ENCODE results near the gene ZGRF1. TPM values are rescaled to one million over a fixed set of nuclear protein-coding genes. Genes with fewer than 3 reads are reported as not detected.
"Not testable (repeated sequence)": the region's sequence is repeated elsewhere in the genome, so short reads cannot be mapped to it uniquely, and the experiment has no call there.

ZGRF1 gene
- total RNA-seq, 1 donor from 2014 or later, result 13.0 TPM

GRCh38 chr4:112510291-112511092 lies 126.2 kb downstream of the ZGRF1 start:
- Histone ChIP-seq H3K4me3 (ENCODE audit: low read length in 3 of 3) (peak overlapping the region; percentile 38 to 51 (median 45)), H3K27me3 (ENCODE audit: control insufficient read depth in 3 of 3, insufficient read depth in 3 of 3, low read length in 3 of 3) (peaks cover 70 to 80% (median 75%) of the 10 kb centered on the region in 3 donors), H3K4me1 (ENCODE audit: control insufficient read depth in 3 of 3, insufficient read depth in 3 of 3, low read length in 3 of 3) (peaks cover 21 to 25% (median 25%) of the 10 kb centered on the region in 3 donors), H3K9me3 (ENCODE audit: control insufficient read depth in 3 of 3, low read length in 3 of 3) (no peaks in the 10 kb centered on the region), H3K36me3 (ENCODE audit: control insufficient read depth in 3 of 3, insufficient read depth in 3 of 3, low read length in 3 of 3) (no peaks in the 10 kb centered on the region), H3K27ac (ENCODE audit: low read depth, low read length) (no peak overlapping the region), H3K9ac (ENCODE audit: low read depth in 1 of 3, low read length in 3 of 3) (no peak overlapping the region)

- Histone ChIP-seq H3K9ac (ENCODE audit: low read depth in 1 of 3, low read length in 3 of 3) (no peak overlapping the region), H3K36me3 (ENCODE audit: control insufficient read depth in 3 of 3, insufficient read depth in 3 of 3, low read length in 3 of 3) (no peaks in the 10 kb centered on the region), H3K27ac (ENCODE audit: low read depth, low read length) (no peak overlapping the region), H3K27me3 (ENCODE audit: control insufficient read depth in 3 of 3, insufficient read depth in 3 of 3, low read length in 3 of 3) (peaks cover 65 to 73% (median 66%) of the 10 kb centered on the region in 3 donors), H3K4me1 (ENCODE audit: control insufficient read depth in 3 of 3, insufficient read depth in 3 of 3, low read length in 3 of 3) (peaks cover 11 to 21% (median 20%) of the 10 kb centered on the region in 3 donors), H3K4me3 (ENCODE audit: low read length in 3 of 3) (peak overlapping the region in 2 of 3 donors; percentile 38 to 55), H3K9me3 (ENCODE audit: control insufficient read depth in 3 of 3, low read length in 3 of 3) (no peaks in the 10 kb centered on the region)
These were observed 127.2 kb downstream of the ZGRF1 start for GRCh38 chr4:112509243-112510141.

- Histone ChIP-seq H3K4me3 (ENCODE audit: low read length in 3 of 3) (no peak overlapping the region), H3K27ac (ENCODE audit: low read depth, low read length) (no peak overlapping the region), H3K36me3 (ENCODE audit: control insufficient read depth in 3 of 3, insufficient read depth in 3 of 3, low read length in 3 of 3) (no peaks in the 10 kb centered on the region), H3K27me3 (ENCODE audit: control insufficient read depth in 3 of 3, insufficient read depth in 3 of 3, low read length in 3 of 3) (peaks cover 55 to 63% (median 56%) of the 10 kb centered on the region in 3 donors), H3K9ac (ENCODE audit: low read depth in 1 of 3, low read length in 3 of 3) (no peak overlapping the region), H3K9me3 (ENCODE audit: control insufficient read depth in 3 of 3, low read length in 3 of 3) (no peaks in the 10 kb centered on the region), H3K4me1 (ENCODE audit: control insufficient read depth in 3 of 3, insufficient read depth in 3 of 3, low read length in 3 of 3) (peaks cover 9 to 16% (median 13%) of the 10 kb centered on the region in 3 donors)
These were observed 128.4 kb downstream of the ZGRF1 start for GRCh38 chr4:112508356-112508755.

GRCh38 chr4:112504807-112505206 lies 131.9 kb downstream of the ZGRF1 start:
- Histone ChIP-seq H3K4me1 (ENCODE audit: control insufficient read depth in 3 of 3, insufficient read depth in 3 of 3, low read length in 3 of 3) (peaks cover 2 to 7% (median 3%) of the 10 kb centered on the region in 3 donors), H3K4me3 (ENCODE audit: low read length in 3 of 3) (no peak overlapping the region), H3K36me3 (ENCODE audit: control insufficient read depth in 3 of 3, insufficient read depth in 3 of 3, low read length in 3 of 3) (no peaks in the 10 kb centered on the region), H3K9me3 (ENCODE audit: control insufficient read depth in 3 of 3, low read length in 3 of 3) (no peaks in the 10 kb centered on the region), H3K27ac (ENCODE audit: low read depth, low read length) (no peak overlapping the region), H3K9ac (ENCODE audit: low read depth in 1 of 3, low read length in 3 of 3) (no peak overlapping the region), H3K27me3 (ENCODE audit: control insufficient read depth in 3 of 3, insufficient read depth in 3 of 3, low read length in 3 of 3) (peaks cover 22 to 38% (median 27%) of the 10 kb centered on the region in 3 donors)

GRCh38 chr4:112502871-112503270 lies 133.8 kb downstream of the ZGRF1 start:
- no peak overlapping the region for H3K9ac ChIP-seq (ENCODE audit: low read depth in 1 of 3, low read length in 3 of 3)
- no peaks in the 10 kb centered on the region for H3K4me1 ChIP-seq (ENCODE audit: control insufficient read depth in 3 of 3, insufficient read depth in 3 of 3, low read length in 3 of 3)
- no peak overlapping the region for H3K4me3 ChIP-seq (ENCODE audit: low read length in 3 of 3)
- H3K36me3 ChIP-seq (ENCODE audit: control insufficient read depth in 3 of 3, insufficient read depth in 3 of 3, low read length in 3 of 3), result no peaks in the 10 kb centered on the region
- no peak overlapping the region for H3K27ac ChIP-seq (ENCODE audit: low read depth, low read length)
- peaks cover 5 to 20% (median 10%) of the 10 kb centered on the region in 3 donors for H3K27me3 ChIP-seq (ENCODE audit: control insufficient read depth in 3 of 3, insufficient read depth in 3 of 3, low read length in 3 of 3)
- H3K9me3 ChIP-seq (ENCODE audit: control insufficient read depth in 3 of 3, low read length in 3 of 3), result no peaks in the 10 kb centered on the region

GRCh38 chr4:112492321-112492720 lies 144.4 kb downstream of the ZGRF1 start:
- H3K4me1 ChIP-seq (ENCODE audit: control insufficient read depth in 3 of 3, insufficient read depth in 3 of 3, low read length in 3 of 3), result no peaks in the 10 kb centered on the region
- no peak overlapping the region for H3K27ac ChIP-seq (ENCODE audit: low read depth, low read length)
- no peak overlapping the region for H3K4me3 ChIP-seq (ENCODE audit: low read length in 3 of 3)
- no peaks in the 10 kb centered on the region for H3K27me3 ChIP-seq (ENCODE audit: control insufficient read depth in 3 of 3, insufficient read depth in 3 of 3, low read length in 3 of 3)
- no peak overlapping the region for H3K9ac ChIP-seq (ENCODE audit: low read depth in 1 of 3, low read length in 3 of 3)
- H3K9me3 ChIP-seq (ENCODE audit: control insufficient read depth in 3 of 3, low read length in 3 of 3), result no peaks in the 10 kb centered on the region
- H3K36me3 ChIP-seq (ENCODE audit: control insufficient read depth in 3 of 3, insufficient read depth in 3 of 3, low read length in 3 of 3), result no peaks in the 10 kb centered on the region

- not testable (repeated sequence) for H3K9me3 ChIP-seq (ENCODE audit: control insufficient read depth in 3 of 3, low read length in 3 of 3); H3K9ac ChIP-seq (ENCODE audit: low read depth in 1 of 3, low read length in 3 of 3); H3K27me3 ChIP-seq (ENCODE audit: control insufficient read depth in 3 of 3, insufficient read depth in 3 of 3, low read length in 3 of 3); H3K27ac ChIP-seq (ENCODE audit: low read depth, low read length); H3K4me1 ChIP-seq (ENCODE audit: control insufficient read depth in 3 of 3, insufficient read depth in 3 of 3, low read length in 3 of 3); H3K4me3 ChIP-seq (ENCODE audit: low read length in 3 of 3); H3K36me3 ChIP-seq (ENCODE audit: control insufficient read depth in 3 of 3, insufficient read depth in 3 of 3, low read length in 3 of 3)
These were observed 145.9 kb downstream of the ZGRF1 start for GRCh38 chr4:112490808-112491207.

Small RNA genes lying within 50 kb of the gene (small RNA-seq; reads per million reads assigned to genes)
- gene MIR302A, result 0.37 reads per million, percentile 46 among the genes with 10 or more reads in this experiment
- gene MIR302C, result not detected
- not detected for gene MIR302D
- not detected for gene MIR367

Other genes with a start within 250 kb of the ZGRF1 start
- gene NEUROG2, start 120.7 kb downstream of the ZGRF1 start, total RNA-seq, result not detected
- gene LARP7, start 234 bp upstream of the ZGRF1 start, total RNA-seq, result 16.7 TPM

All from skeletal muscle tissue (tissue), 5 donors.